Suprapubic skin (tissue), 4 donors: ENCODE results near the gene RHOV. TPM values are rescaled to one million over a fixed set of nuclear protein-coding genes. Genes with fewer than 3 reads are reported as not detected.
A peak's percentile ranks its signal among the peaks of the same experiment; 100 is the strongest.

Source experiments
- DNase-seq, 2 donors: peaks; one replicate each; pipeline ENCODE4 v3.0.0-alpha.2; 2019; ENCODE audit warnings: low spot score in 2 of 2
- H3K27ac ChIP-seq: fragments of 200-600 bp; sonication (generic); one replicate; pipeline ENCODE4 v1.5.1; 2019
- H3K27me3 ChIP-seq: fragments of 200-600 bp; sonication (generic); one replicate; pipeline ENCODE4 v1.5.1; 2019
- H3K36me3 ChIP-seq: fragments of 200-600 bp; sonication (generic); one replicate; pipeline ENCODE4 v1.5.1; 2019
- H3K4me1 ChIP-seq: fragments of 200-600 bp; sonication (generic); one replicate; pipeline ENCODE4 v1.5.1; 2019
- H3K4me3 ChIP-seq: fragments of 200-600 bp; sonication (generic); one replicate; pipeline ENCODE4 v1.5.1; 2019; ENCODE audit warnings: mild to moderate bottlenecking
- H3K9me3 ChIP-seq: fragments of 200-600 bp; sonication (generic); one replicate; pipeline ENCODE4 v1.5.1; 2019
- CTCF ChIP-seq, 2 donors: fragments of 200-600 bp in 1 of 2; fragments of 450-650 bp in 1 of 2; sonication (generic) in 1 of 2; IDR thresholded peaks; one replicate each; pipeline ENCODE4 v1.5.1; 2016 to 2019; ENCODE audit warnings: antibody characterized with exemption in 2 of 2, mild to moderate bottlenecking in 1 of 2, moderate library complexity in 1 of 2
- EP300 ChIP-seq: sonication (generic); formaldehyde crosslinking; IDR thresholded peaks from one replicate; pipeline ENCODE4 v1.6.1; 2017; ENCODE audit warnings: antibody characterized with exemption
- POLR2A ChIP-seq, 2 donors: fragments of 450-650 bp; IDR thresholded peaks; one replicate each; pipeline ENCODE4 v1.6.1; 2017; ENCODE audit warnings: antibody characterized with exemption in 2 of 2, mild to moderate bottlenecking in 2 of 2, moderate library complexity in 2 of 2
- POLR2AphosphoS5 ChIP-seq, 3 donors: sonication (generic); formaldehyde crosslinking; IDR thresholded peaks; one replicate each; pipeline ENCODE4 v1.6.1; 2017; ENCODE audit warnings: antibody characterized with exemption in 3 of 3
- WGBS: methylation state at CpG from one replicate; pipeline ENCODE4 v1.1.5; 2018; 5-methylcytosine and 5-hydroxymethylcytosine counted together
- total RNA-seq, 4 donors: library from RNA; depleted of rRNA; stranded (reverse); fragments of >200 nt; gene quantifications; one replicate each; pipeline ENCODE4 v1.1.0, GENCODE V29; 2016

The RHOV gene
- total RNA-seq: 10 to 100 TPM; 46.9 to 96.3 (median 79.7) TPM

DNA sequence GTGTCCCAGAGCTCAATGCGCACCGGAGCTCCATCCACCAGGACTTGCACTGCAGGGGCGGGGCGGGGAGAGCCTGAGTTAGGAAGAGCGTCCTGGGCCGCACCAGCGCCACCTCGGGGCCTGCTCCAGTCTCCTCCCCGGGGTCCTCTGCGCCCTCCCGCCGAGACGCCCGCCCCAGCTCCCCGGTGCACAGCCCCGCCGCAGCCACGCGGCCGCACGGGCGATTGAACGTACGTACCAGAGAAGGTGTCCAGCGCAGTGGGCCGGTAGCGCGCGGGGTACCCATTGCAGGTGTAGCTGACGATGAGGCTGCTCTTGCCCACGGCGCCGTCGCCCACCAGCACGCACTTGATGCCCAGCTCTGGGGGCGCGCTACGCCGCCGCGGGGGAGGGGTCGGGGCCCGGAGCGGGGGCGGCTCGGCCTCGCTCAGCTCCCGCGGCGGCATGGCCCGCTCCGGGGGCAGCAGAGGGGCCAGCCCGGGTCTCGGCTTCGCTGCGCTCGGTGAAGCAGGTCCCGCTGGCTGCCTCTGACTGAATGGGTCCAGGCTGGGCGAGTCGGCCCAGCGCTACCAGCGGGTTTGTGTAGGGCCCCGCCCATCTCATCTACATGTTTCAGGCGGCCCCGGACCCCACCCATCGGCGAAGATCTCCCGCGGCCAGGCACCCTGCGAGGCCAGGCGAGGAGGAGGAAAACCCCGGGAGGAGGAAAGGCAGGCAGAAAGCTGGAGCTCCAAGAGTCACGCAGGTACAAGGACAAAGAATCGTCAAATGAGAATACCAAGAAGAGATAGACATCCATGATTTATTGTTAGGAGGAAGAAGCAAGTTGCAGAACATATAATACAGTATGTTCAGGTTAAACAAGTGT is at the start of gene RHOV:
RHOV (minus strand) TSS at position 541 of the 868 bp plus-strand sequence; CDS start at position 446, 95 bp downstream.
- H3K4me1 ChIP-seq: peaks cover 50% of the 10 kb centered on the region
- peak in 1 of 2 donors; percentile 80 for DNase-seq
- H3K27ac ChIP-seq: peak within 1 kb of the TSS; percentile 92
- TF ChIP-seq CTCF (IDR thresholded peaks at IDR 0.05): peak in 1 of 2 donors; percentile 41
- peak in 1 of 3 donors; percentile 12 for TF ChIP-seq POLR2AphosphoS5 (IDR thresholded peaks at IDR 0.05)
- TF ChIP-seq EP300: no peak
- TF ChIP-seq POLR2A (IDR thresholded peaks at IDR 0.05): no peak
- under 1% methylated on average over 23 of the region's 74 CpGs for WGBS
- peak within 1 kb of the TSS; percentile 65 for H3K4me3 ChIP-seq
- H3K27me3 ChIP-seq: no peaks in the 10 kb centered on the region
- H3K36me3 ChIP-seq: no peaks in the 10 kb centered on the region
- no peaks in the 10 kb centered on the region for H3K9me3 ChIP-seq

DNA sequence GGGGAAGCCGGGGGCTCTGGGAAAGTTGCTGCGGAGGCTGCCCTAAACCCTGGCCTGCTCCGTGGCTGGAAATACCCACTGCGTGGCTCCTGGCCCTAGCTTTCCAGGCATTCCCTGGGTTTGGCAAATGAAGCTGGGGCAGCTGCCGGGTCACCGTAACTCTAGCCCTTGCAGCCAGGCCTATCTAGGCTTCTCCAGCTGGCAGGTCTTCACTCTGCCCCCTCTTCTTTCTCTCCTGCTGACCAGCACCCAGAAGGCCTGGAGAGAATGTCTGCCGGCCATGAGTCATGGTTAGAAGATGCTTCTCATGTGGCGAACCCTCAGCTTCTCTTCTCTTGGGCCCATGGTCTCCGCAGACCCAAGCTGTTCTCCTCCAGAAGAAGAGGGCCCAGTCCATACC is 49.5 kb upstream of the RHOV start:
- no peak overlapping the region for H3K27ac ChIP-seq
- DNase-seq: no peak
- H3K4me1 ChIP-seq: peaks cover 32% of the 10 kb centered on the region

GRCh38 chr15:40922608-40923005 is 48.6 kb upstream of the RHOV start:
- peak in 1 of 2 donors; percentile 54 for DNase-seq
- Histone ChIP-seq H3K4me3 (no peak overlapping the region), H3K27me3 (peaks cover 34% of the 10 kb centered on the region), H3K9me3 (no peaks in the 10 kb centered on the region), H3K36me3 (no peaks in the 10 kb centered on the region), H3K4me1 (peaks cover 22% of the 10 kb centered on the region), H3K27ac (no peak overlapping the region)
- whole genome bisulfite sequencing: 73% methylated on average over 10 of the region's 10 CpGs
- TF ChIP-seq POLR2A (IDR thresholded peaks at IDR 0.05): no peak
- TF ChIP-seq POLR2AphosphoS5 (IDR thresholded peaks at IDR 0.05): no peak
- no peak for TF ChIP-seq CTCF (IDR thresholded peaks at IDR 0.05)
- TF ChIP-seq EP300: no peak

More for the DNA sequence above, 49.5 kb upstream of the RHOV start:
- TF ChIP-seq EP300: no peak
- TF ChIP-seq POLR2AphosphoS5 (IDR thresholded peaks at IDR 0.05): no peak
- no peak for TF ChIP-seq CTCF (IDR thresholded peaks at IDR 0.05)
- no peak for TF ChIP-seq POLR2A (IDR thresholded peaks at IDR 0.05)
- H3K4me3 ChIP-seq: no peak overlapping the region
- H3K27me3 ChIP-seq: peaks cover 43% of the 10 kb centered on the region
- no peaks in the 10 kb centered on the region for H3K36me3 ChIP-seq
- WGBS: 93% methylated on average over 4 of the region's 9 CpGs
- H3K9me3 ChIP-seq: no peaks in the 10 kb centered on the region

DNA sequence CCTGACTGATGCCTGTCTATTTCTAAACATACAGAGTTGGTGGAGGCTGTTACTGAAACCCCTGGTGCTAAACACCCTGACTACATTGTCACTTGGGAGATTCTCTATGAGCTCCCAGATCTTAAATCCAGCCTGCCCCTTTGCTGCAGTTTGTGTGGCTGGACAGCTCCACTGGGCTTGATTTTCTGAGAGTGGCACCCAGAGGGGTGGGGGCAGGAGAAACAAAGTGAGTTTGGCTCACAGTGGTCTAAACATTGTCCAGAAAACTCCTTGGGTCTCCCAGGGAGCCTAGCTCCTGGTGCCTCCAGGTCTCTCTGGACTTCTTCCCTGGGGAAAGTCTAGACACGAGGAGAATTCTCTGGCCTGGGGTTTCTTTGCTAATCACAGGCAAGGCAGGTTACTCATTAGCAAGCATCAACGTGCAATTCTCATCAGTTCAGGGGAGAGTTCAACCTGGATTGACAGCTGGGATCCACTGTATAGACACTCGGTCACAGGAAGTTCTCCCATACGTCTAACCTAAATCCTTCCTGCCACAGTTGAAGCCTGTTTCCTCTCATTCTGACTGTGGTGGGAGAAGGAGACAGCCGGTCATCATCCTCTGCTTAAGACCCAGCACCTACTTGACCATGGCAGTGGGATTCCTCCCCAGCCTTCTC is 48.0 kb upstream of the RHOV start:
- Histone ChIP-seq H3K4me1 (peaks cover 17% of the 10 kb centered on the region), H3K9me3 (no peaks in the 10 kb centered on the region), H3K4me3 (no peak overlapping the region), H3K36me3 (no peaks in the 10 kb centered on the region), H3K27ac (no peak overlapping the region), H3K27me3 (peaks cover 28% of the 10 kb centered on the region)
- no peak for TF ChIP-seq POLR2AphosphoS5 (IDR thresholded peaks at IDR 0.05)
- no peak for TF ChIP-seq EP300
- TF ChIP-seq CTCF (IDR thresholded peaks at IDR 0.05): no peak
- no peak for TF ChIP-seq POLR2A (IDR thresholded peaks at IDR 0.05)
- WGBS: 61% methylated on average over 5 of the region's 5 CpGs
- DNase-seq: no peak
